GM21576 (cell line): ENCODE measurements around the gene ARID3B.
A peak's percentile ranks its signal among the peaks of the same experiment; 100 is the strongest.
"Not testable (repeated sequence)": the region's sequence is repeated elsewhere in the genome, so short reads cannot be mapped to it uniquely, and the experiment has no call there.

Experiments used
- ATAC-seq: cut with Tn5 transposase; IDR thresholded peaks from one replicate; pipeline ENCODE4 v1.9.1; 2021; ENCODE audit warnings: mild to moderate bottlenecking, moderate library complexity; ENCODE audit not compliant: unreplicated experiment

ARID3B gene, protein sequence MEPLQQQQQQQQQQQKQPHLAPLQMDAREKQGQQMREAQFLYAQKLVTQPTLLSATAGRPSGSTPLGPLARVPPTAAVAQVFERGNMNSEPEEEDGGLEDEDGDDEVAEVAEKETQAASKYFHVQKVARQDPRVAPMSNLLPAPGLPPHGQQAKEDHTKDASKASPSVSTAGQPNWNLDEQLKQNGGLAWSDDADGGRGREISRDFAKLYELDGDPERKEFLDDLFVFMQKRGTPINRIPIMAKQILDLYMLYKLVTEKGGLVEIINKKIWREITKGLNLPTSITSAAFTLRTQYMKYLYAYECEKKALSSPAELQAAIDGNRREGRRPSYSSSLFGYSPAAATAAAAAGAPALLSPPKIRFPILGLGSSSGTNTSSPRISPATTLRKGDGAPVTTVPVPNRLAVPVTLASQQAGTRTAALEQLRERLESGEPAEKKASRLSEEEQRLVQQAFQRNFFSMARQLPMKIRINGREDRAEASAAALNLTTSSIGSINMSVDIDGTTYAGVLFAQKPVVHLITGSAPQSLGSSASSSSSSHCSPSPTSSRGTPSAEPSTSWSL

DNA sequence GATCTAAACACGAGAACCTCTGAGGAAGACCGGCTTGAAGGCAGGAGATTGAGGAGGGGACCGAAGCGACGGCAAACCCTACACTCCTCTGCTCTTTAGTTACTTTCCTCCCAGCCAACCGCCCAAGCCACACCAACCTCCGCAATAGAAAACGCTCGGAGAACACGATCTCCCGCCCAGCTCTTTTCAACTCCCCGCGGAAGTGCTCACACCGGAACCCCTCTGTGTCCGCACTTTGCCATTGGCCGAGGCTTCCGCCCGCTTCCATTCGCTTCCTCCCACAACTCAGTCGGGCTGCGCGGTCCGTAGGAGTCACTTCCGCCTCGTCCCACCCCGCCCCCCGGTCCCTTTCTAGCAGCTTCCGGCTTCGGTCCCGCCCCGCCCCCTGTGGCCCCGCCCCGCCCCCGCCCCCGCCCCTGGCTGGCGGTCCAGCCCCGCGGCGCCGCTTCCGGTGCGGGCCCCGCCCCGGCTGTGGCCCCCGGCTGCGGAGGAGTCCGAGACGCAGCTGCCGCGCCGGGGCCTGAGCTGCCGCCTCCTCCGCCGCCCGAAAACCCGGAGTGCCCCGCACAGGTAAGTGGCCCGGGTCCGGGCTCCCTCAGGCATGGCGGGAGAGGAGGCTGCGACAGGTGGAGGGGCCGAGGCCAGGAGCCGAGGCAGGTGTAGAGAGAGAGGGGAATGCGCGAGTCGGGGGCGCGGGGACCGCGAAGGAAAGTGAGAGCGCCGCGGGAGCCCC, at the start of gene ARID3B:
Gene ARID3B (plus strand): TSS at position 460 of the 733 bp plus-strand sequence. CDS start 2,717 bp downstream, outside the sequence.
- ATAC-seq: peak; percentile 82

DNA sequence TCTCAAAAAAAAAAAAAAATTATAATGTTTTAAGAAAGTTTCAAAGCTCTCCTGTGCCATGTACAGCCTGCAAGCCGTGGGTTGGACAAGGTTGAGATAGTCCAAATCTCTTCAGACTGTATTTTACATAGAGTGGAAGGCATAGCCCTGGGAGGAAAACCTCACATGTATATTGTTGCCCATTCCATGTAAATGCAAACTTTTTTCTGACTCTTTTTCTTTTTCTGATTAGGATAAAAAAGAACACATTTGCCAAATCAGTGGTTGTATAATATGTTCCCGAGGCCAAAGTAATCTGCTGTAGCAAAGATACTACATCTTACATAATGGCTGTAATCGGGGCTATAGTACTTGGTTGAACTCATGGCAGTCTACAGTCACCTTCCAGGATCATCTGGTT, 44.4 kb upstream of the ARID3B start:
- ATAC-seq: no peak

DNA sequence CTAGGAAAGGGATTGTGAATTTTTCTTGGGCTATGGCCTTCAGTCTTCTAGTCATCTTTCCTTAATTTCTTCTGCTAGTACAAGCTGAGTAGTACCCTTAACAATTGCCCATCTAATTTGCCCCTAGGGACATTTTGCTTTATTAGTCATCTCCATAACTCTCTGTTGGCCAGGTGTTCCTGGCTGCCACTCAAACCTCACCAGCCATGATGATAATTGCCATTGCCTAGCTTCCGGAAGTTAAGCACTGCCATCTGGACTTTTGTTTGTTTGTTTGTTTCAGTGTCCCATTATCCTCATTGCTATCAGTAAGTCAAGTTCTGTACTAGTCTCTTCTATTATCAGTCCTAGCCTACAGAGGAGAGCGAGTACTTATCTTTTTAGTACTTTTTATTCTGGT, 43.4 kb upstream of the ARID3B start:
- ATAC-seq: no peak

DNA sequence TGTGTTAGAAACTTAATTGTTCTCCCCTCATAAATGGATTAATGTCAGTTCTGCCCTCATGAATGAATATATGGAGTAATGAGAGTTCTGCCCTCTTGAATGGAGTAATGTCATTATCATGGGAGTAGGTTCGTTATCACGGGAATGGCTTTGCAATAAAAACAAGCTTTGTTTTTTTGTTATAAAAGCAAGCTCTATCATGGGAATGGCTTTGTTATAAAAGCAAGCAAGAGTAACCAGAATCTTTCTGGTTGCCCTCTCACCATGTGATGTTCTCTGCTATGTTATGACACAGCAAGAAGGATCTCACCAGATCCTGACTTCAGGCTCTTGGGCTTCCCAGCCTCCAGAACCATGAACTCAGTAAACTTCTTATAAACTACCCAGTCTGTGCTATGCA, 41.7 kb upstream of the ARID3B start:
- no peak for ATAC-seq

DNA sequence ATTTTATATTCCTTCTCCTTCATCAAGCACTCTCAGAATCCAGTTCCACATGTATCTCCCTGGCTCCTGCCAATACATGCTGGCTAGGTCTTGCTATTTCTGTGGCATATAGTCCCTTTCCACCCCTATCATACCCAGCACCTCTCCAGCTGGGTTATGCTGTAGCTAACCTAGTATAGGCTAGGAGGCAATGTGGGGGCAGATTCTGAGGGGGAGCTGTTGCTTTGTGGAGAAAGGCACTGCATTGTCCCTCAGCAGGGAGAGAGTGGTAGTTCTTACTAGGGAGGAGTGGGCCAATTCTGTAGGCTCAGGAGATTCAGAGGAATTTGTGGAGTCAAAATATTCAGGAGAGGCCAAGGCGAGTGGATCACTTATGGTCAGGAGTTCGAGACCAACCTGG, 40.6 kb upstream of the ARID3B start:
- no peak for ATAC-seq

DNA sequence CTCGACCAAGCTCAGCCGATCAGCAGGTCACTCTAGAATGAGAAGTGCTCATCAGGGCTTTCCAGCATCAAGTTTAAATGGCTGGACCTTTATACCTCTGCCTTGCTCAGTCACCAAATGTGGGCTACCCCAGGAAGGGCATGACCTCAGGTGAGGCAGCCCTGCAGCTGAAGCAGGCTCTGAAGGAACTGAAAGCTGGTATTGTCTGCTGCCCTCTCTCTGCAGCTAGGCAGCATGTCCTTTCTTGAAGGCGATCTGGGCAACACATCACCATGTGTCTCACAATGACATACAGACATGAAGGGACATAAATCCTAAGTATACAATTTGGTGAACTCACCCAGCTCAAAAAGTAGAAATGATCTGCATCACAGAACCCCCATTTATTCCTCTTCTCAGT, 38.7 kb upstream of the ARID3B start:
- ATAC-seq: no peak

DNA sequence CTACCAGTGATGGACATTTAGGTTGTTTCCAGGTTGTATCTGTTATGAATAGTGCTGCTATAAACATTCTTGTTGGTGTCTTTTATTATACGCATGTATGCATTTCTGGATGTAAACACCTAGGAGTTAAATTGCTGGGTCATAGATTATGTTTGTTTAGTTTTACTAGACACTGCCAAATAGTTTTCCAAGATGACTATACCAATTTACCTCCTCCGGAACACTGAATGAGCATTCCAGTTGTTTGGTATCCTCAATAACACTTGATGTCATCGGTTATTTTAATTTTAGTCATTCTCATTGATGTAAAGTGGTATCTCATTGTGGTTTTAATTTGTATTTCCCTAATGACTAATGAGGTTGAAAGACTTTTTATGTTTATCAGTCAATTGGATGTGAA, 36.6 kb upstream of the ARID3B start:
- no peak for ATAC-seq

DNA sequence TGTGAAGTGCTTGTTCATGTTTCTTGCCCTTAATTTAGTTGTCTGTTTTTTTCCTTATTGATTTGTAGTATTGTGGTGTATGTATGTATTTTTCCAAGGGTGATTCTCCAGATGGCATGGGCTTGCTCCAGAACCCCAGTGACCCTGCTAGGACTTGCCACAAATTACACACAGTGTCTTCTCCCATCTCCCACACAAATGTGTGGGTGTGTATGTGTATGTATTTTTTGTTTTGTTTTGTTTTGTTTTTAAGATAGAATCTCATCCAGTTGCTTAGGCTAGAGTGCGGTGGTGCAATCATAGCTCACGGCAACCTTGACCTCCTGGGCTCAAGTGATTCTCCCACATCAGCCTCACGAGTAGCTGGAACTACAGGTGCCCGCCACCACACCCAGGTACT, 36.2 kb upstream of the ARID3B start:
- no peak for ATAC-seq

DNA sequence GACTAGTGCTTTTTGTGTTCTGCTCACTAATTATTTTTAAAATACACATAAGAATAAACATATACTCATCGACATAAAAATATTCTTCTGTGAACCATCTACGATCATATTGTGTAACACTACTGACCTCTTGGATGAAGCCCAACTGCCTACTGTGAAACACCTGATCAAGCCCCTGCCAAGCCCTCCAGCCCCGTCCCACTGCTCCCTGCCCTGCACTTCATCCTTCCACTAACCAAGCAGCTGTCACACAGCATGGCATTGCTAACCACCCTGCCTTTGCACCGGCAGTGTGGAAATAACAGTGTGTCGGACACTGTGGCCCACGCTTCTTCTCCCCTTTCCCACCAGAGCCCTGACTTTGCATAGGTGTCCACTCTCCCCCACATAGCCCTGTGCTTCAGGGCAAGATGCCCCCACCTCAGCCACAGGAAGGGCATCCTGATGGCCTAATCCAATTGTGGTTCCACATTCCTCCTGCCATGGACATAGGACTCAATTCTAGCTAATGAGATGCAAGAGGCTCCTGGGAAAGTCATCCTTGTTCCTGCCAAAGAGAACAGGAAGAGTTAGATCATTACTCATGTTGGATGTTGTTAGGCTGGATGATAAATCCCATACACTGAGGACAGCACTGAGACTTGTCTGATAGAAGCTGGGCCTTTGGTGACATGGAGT, 35.0 kb upstream of the ARID3B start:
- no peak for ATAC-seq

DNA sequence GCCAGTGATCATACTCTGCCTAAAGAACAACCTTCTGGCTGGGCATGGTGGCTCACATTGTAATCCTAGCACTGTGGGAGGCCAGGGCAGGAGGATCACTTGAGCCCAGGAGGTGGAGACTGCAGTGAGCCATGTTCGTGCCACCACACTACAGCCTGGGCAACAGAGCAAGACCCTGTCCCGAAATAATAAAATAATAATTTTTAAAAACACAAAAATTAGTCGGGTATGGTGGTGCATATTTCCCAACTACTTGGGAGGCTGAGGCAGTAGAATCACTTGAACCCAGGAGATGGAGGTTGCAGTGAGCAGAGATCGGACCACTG, 34.5 kb upstream of the ARID3B start:
- no peak for ATAC-seq

DNA sequence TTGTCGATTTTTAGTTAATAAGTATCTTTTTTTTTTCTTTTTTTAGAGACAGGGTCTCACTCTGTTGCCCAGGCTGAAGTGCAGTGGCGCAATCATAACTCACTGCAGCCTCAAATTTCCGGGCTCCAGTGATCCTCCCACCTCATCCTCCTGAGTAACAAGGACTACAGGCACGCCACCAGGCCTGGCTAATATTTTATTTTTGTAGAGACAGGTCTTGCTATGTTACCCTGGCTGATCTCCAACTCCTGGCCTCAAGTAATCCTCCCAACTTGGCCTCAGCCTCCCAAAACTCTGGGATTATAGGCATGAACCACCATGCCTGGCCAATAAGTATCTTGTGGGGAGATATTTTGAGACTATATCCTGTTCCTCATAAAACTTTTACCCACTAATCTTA, 29.4 kb upstream of the ARID3B start:
- ATAC-seq: peak; percentile 27

DNA sequence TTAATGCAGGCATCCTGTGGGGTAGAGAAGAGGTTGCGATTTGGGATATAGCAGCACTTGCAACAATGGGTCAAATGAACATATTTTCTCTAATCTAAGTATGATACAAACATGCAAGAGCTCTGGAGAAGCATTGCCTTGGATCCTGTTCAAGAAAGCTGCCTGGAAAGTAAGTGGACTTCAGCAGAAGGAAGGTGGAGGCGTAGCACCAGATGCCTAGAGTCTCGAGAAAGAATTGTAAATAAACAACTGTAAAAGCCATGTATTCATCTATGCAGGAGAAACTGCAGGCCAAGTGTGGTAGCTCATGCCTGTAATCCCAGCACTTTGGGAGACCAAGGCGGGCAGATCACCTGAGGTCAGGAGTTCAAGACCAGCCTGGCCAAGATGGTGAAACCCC, 27.0 kb upstream of the ARID3B start:
- not testable (repeated sequence) for ATAC-seq

DNA sequence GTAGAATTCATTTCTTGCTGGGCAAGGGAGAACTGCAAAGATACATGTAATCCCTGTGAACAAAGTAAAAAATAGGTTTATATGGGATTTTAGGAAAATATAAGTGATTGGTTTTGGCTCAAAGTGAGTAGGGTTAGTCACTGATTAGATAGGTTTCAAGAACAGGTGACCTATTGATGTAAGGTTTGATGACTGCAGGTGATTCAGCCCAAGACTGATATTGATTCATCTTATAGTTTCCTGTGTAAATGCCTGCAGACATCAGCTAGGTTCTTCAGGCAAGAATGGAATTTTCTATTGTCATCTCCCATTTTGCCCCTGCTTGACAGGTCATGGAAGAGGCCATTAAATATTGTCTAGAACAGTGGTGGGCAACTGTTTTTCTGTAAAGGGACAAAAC, 23.9 kb upstream of the ARID3B start:
- no peak for ATAC-seq

DNA sequence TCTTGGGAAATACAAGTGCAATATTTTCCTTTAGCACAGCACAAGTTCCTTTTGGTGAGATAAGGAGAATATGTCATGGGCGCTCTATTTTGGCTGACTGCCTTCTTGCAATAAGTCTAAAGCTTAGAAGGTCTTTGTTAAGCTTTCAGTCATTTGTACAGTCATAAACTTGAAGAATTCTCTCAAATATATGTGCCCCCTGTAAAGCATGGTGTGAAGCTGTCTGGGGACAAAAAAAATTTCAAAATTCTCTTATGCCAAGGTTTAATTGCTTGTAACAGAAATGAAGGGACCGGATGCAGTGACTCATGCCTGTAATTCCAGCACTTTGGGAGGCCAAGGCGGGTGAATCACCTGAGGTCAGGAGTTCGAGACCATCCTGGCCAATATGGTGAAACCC, 21.7 kb upstream of the ARID3B start:
- ATAC-seq: no peak

DNA sequence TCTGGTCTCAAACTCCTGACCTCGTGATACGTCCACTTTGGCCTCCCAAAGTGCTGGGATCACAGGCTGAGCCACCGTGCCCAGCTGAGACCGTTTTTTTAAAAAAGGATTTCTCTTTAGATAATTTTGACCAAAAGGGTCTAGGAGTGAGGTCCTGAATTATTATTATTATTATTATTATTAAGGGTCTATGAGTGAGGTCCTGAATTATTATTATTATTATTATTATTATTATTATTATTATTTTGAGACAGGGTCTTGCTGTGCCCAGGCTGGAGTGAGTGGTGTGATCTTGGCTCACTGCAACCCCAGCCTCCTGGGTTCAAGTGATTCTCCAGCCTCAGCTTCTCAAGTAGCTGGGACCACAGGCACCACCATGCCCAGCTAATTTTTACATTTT, 20.6 kb upstream of the ARID3B start:
- ATAC-seq: no peak

DNA sequence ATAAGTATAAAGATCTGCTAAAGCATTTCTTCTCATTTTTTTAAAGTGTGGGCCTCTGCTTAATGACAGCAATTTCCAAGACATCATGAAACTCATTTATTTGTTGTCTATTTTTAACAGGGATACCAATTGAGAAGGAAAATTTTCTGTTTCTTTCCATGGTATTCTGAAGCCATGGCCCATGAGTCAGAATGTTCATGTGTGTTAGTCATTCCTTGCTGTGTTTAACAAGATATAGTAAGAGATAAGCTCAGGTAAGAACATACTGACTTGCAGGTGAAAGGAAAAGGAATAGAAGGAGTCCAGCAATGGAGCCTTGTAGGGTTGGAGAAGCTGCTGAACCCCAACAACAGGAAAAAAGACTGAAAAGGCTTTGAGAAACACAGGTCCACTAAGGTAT, 17.0 kb upstream of the ARID3B start:
- ATAC-seq: no peak

DNA sequence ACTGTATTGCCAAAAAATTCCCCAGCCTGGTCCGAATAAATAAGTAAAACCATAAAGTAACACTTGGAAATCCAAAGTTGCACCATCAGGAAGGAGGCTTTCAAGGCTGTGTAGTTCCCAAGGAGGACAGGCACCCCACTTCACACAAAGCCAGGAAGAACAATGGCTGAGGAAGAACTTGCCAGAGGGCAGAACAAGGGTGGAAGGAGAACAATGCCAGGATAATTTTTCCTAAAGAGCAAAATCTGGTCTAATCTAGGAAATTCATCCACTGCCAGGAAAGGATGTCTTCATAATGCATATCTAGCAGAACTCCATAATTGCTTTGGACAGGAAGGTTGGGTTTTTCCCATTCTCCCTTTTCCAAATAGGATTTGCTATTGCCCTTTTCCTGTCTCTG, 15.7 kb upstream of the ARID3B start:
- ATAC-seq: no peak

DNA sequence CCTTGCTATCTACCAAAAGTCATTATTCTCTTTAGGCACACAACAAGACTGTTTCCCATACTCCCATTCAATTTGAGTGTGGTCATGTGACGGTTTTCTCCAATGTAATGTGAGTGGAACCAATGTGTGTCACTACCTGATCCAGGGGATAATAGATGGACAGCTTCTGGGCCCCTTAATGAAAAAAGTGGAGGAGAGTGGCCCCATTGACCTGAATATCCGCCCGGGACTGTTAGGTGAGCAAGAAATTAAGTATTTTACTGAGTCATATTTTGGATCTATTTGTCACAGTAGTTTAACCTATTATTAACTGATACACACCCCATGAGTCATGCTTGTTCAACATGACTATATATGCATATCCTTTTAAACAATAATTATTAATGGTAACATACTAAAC, 15.1 kb upstream of the ARID3B start:
- ATAC-seq: no peak

DNA sequence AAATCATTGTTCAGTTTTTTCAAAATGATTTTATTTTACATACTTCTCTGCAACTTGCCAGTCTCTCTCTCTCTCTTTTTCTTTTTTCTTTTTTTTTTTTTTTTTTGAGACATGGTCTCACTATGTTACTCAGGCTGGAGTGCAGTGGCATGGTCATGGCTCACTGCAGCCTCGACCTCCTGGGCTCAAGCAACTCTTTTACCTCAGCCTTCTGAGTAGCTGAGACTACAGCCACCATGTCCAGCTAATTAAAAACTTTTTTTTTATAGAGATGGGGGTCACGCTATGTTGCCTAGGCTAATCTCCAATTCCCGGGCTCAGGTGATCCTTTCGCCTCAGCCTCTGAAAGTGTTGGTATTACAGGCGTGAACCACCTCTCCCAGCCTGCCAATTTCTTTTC, 12.1 kb upstream of the ARID3B start:
- ATAC-seq: no peak

DNA sequence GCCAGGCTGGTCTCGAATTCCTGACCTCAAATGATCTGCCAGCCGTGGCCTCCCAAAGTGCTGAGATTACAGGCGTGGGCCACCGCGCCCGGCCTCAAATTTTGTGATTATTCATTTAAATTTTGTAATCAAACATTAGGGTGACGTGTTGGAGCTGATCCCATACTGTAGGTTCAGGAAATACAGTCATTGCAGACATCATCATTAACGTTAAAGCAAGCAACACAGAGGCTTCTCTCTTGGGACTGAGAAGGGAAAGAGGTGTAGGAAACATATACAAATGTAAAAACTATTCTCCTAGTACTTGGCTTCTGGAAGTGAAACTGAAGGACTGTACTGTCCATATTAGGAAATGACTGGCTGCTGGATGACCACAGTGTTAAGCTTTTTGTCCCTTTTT, 11.1 kb upstream of the ARID3B start:
- no peak for ATAC-seq

DNA sequence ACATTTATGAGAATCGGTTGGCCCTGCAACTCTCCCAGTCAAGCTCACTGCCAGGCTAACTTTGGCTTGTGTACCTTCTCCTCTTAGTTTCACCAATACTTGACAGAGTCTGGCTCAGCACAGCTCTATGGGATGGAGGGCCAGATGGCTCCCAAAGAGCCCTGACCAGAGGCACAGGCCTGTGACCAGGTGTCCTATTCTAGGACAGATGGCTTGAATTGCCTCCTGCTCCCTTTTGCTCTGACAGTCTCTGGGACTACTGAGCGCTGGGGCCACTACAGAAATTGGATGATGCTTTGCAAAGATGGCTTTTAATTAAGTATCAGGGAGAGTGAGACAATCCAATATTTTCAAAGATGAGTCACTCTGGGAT, 10.3 kb upstream of the ARID3B start:
- no peak for ATAC-seq
